Mesenchymal stem cell (in vitro differentiated cells and primary cell): ENCODE results near the gene KRT72.
A peak's percentile ranks its signal among the peaks of the same experiment; 100 is the strongest.

Experiments
- DNase-seq: peaks from one replicate; pipeline ENCODE4 v3.0.0-alpha.2; 2013
- H2AFZ ChIP-seq: one replicate; pipeline ENCODE4 v1.6.1; 2013; ENCODE audit warnings: low read depth, mild to moderate bottlenecking, control low read depth, inconsistent platforms, low read length, moderate library complexity
- H2AK5ac ChIP-seq: 2 replicates; pipeline ENCODE4 v1.6.1; 2013; ENCODE audit warnings: low read length, moderate library complexity, mild to moderate bottlenecking, inconsistent platforms; ENCODE audit not compliant: severe bottlenecking
- H2BK120ac ChIP-seq: one replicate; pipeline ENCODE4 v1.6.1; 2013; ENCODE audit warnings: low read depth, mild to moderate bottlenecking, inconsistent platforms, low read length, moderate library complexity
- H2BK12ac ChIP-seq, 2 experiments: one replicate each; pipeline ENCODE4 v1.6.1; 2013; ENCODE audit warnings: inconsistent platforms in 2 of 2, low read length in 2 of 2, mild to moderate bottlenecking in 2 of 2, moderate library complexity in 2 of 2, control low read depth in 1 of 2
- H2BK15ac ChIP-seq: one replicate; pipeline ENCODE4 v1.6.1; 2013; ENCODE audit warnings: mild to moderate bottlenecking, low read depth, inconsistent platforms; ENCODE audit not compliant: poor library complexity, severe bottlenecking
- H2BK5ac ChIP-seq: 2 replicates; pipeline ENCODE4 v1.6.1; 2013; ENCODE audit warnings: low read depth, mild to moderate bottlenecking, low read length, control low read depth, inconsistent platforms; ENCODE audit not compliant: poor library complexity, severe bottlenecking
- H3K14ac ChIP-seq, 2 experiments: one replicate each; pipeline ENCODE4 v1.6.1; 2013; ENCODE audit warnings: inconsistent platforms in 2 of 2, low read length in 2 of 2, control low read depth in 1 of 2, mild to moderate bottlenecking in 1 of 2, moderate library complexity in 1 of 2
- H3K18ac ChIP-seq, 2 experiments: one replicate each; pipeline ENCODE4 v1.6.1; 2013; ENCODE audit warnings: inconsistent platforms in 2 of 2, low read length in 2 of 2, control low read depth in 1 of 2, low read depth in 1 of 2, mild to moderate bottlenecking in 1 of 2
- H3K23ac ChIP-seq, 2 experiments: one replicate each; pipeline ENCODE4 v1.6.1; 2013; ENCODE audit warnings: inconsistent platforms in 2 of 2, low read length in 2 of 2, mild to moderate bottlenecking in 2 of 2, moderate library complexity in 2 of 2, control low read depth in 1 of 2
- H3K27ac ChIP-seq: 2 replicates; pipeline ENCODE4 v1.5.1; 2013; ENCODE audit warnings: mild to moderate bottlenecking, moderate library complexity, low read length, control low read depth, inconsistent platforms; ENCODE audit not compliant: poor library complexity, severe bottlenecking
- H3K27me3 ChIP-seq, 2 experiments: 2 replicates each; pipeline versions ENCODE4 v1.6.1 to v1.7.0; 2013; ENCODE audit warnings: low read length in 2 of 2, mild to moderate bottlenecking in 2 of 2, moderate library complexity in 2 of 2, control low read depth in 1 of 2, inconsistent platforms in 1 of 2; ENCODE audit not compliant: control insufficient read depth in 1 of 2, insufficient read depth in 1 of 2
- H3K36me3 ChIP-seq, 2 experiments: 2 replicates each; pipeline versions ENCODE4 v1.6.1 to v1.7.0; 2013; ENCODE audit warnings: low read length in 2 of 2, control low read depth in 1 of 2, inconsistent platforms in 1 of 2, low read depth in 1 of 2, mild to moderate bottlenecking in 1 of 2; ENCODE audit not compliant: insufficient read depth in 2 of 2, control insufficient read depth in 1 of 2
- H3K4ac ChIP-seq, 2 experiments: one replicate each; pipeline ENCODE4 v1.6.1; 2013; ENCODE audit warnings: inconsistent platforms in 2 of 2, low read length in 2 of 2, mild to moderate bottlenecking in 2 of 2, moderate library complexity in 2 of 2, control low read depth in 1 of 2, low read depth in 1 of 2
- H3K4me1 ChIP-seq: 2 replicates; pipeline ENCODE4 v1.6.1; 2013; ENCODE audit warnings: low read depth, low read length, control low read depth; ENCODE audit not compliant: control insufficient read depth, insufficient read depth
- H3K4me2 ChIP-seq: 2 replicates; pipeline ENCODE4 v1.6.1; 2013; ENCODE audit warnings: low read length, mild to moderate bottlenecking, inconsistent platforms; ENCODE audit not compliant: poor library complexity, severe bottlenecking
- H3K4me3 ChIP-seq, 2 experiments: 2 replicates each; pipeline versions ENCODE4 v1.5.1 to v1.7.0; 2013; ENCODE audit warnings: low read length in 2 of 2, mild to moderate bottlenecking in 2 of 2, control low read depth in 1 of 2, low read depth in 1 of 2; ENCODE audit not compliant: insufficient read depth in 1 of 2
- H3K79me1 ChIP-seq: replicated peaks from 2 replicates; pipeline ENCODE4 v1.6.1; 2013; ENCODE audit warnings: mild to moderate bottlenecking, control low read depth, low read length, inconsistent platforms; ENCODE audit not compliant: poor library complexity, severe bottlenecking
- H3K9ac ChIP-seq: 2 replicates; pipeline ENCODE4 v1.7.0; 2013; ENCODE audit warnings: mild to moderate bottlenecking, low read length, moderate library complexity
- H3K9me3 ChIP-seq: 2 replicates; pipeline ENCODE4 v1.7.0; 2013; ENCODE audit warnings: mild to moderate bottlenecking, low read length; ENCODE audit not compliant: control insufficient read depth
- H4K8ac ChIP-seq: one replicate; pipeline ENCODE4 v1.6.1; 2013; ENCODE audit warnings: inconsistent platforms, mild to moderate bottlenecking, low read length, moderate library complexity
- H4K91ac ChIP-seq: one replicate; pipeline ENCODE4 v1.6.1; 2013; ENCODE audit warnings: mild to moderate bottlenecking, low read length, inconsistent platforms
- WGBS: methylation state at CpG from one replicate; pipeline ENCODE4 v1.1.7; 2013; ENCODE audit warnings: mixed read lengths; 5-methylcytosine and 5-hydroxymethylcytosine counted together

KRT72 gene

DNA sequence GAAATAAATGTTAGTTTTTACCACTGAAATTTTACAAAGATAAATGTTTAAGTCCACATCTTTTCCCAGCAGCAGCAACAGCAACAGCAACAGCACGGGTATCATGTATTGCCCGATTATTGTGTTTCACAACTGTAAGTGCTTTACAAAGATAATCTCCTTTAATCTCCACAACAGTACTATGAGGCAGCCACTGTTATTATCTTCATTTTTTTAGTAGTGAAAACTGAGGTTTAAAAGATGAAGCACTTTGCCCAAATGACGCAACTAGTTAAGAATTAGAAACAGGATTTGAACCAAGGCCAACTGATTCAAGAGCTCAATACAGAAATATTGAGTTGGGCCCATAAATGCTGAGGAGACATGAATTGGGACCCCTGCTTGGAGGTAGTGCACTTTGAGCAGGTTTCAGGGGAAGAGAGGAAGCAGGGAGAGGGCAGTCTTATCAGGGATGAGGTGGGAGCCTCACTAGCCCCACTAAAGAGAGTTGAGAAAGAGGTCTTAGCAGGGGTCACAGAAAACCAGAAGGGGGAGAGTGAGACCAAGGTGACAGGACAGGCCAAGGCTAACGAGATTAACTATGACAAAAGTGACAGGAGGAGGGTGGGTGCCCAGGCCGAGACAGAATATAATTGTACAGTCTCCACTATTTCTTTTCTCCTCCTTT lies 35.5 kb upstream of the KRT72 start:
- Histone ChIP-seq H2BK12ac (no peak overlapping the region), H3K18ac (no peak overlapping the region), H2BK5ac (no peak overlapping the region), H3K23ac (peak overlapping the region in 1 of 2 experiments; percentile 64), H3K9ac (no peak overlapping the region), H3K4ac (no peak overlapping the region), H3K4me1 (no peaks in the 10 kb centered on the region), H3K79me1 (no peaks in the 10 kb centered on the region), H2AFZ (no peak overlapping the region), H3K27me3 (peaks cover 19 to 70% of the 10 kb centered on the region in 2 experiments), H3K27ac (no peak overlapping the region), H2BK120ac (no peak overlapping the region), H2BK15ac (no peak overlapping the region), H3K36me3 (no peaks in the 10 kb centered on the region), H3K4me3 (no peak overlapping the region), H3K9me3 (no peaks in the 10 kb centered on the region), H4K91ac (no peak overlapping the region), H3K14ac (no peak overlapping the region), H3K4me2 (no peak overlapping the region), H4K8ac (no peak overlapping the region), H2AK5ac (no peak overlapping the region)
- no peak for DNase-seq
- WGBS, result 70% methylated on average over 5 of the region's 5 CpGs

- Histone ChIP-seq H3K27me3 (peaks cover 14 to 70% of the 10 kb centered on the region in 2 experiments), H3K27ac (no peak overlapping the region)
Measured at GRCh38 chr12:52636189-52636588, 34.9 kb upstream of the KRT72 start.

DNA sequence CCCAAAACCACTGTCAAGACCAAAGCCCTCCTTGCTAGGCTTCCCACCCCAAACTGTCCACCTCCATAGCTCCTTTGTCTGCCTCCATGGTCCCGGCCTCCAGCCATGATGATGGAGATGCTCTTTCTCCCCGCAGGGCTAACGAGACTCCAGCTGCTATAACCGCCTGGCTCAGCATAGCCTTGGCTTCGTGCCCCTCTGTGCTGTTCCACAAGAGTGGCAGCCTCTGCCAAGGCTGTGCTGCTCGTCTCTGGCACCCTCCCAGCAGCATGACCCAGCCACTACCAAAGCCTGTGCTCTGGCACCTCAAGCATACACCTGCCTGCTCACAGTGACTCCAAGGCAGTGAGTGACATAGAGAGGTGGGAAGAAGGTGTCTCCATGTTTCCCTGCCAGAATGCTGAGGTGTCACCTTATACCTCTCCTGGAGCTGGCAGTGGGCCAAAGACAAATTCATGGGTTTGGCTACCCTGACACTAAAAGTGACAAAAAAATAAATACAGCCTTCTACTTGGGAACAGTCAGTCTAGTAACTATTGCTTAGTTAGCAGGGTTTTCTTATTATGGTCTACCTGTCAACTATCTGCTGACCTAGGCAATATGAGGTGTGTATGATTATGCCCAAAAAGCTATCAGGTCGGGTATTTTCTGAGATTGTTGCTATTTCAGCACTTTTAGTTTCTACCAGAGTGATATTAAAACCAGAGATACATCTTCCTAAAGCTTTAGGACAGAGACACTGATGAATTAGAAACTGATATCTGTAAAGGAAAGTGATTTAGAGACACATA lies 33.2 kb upstream of the KRT72 start:
- H3K4me1 ChIP-seq, result no peaks in the 10 kb centered on the region
- no peak overlapping the region for H3K4me3 ChIP-seq
- H3K4me2 ChIP-seq, result no peak overlapping the region
- H2BK120ac ChIP-seq, result no peak overlapping the region
- H3K36me3 ChIP-seq, result no peaks in the 10 kb centered on the region
- 70% methylated on average over 5 of the region's 7 CpGs for WGBS
- no peak overlapping the region for H2BK15ac ChIP-seq
- no peak overlapping the region for H2AFZ ChIP-seq
- no peak overlapping the region for H2BK5ac ChIP-seq
- no peak overlapping the region for H2AK5ac ChIP-seq
- H3K4ac ChIP-seq, result no peak overlapping the region
- H3K18ac ChIP-seq, result no peak overlapping the region
- H3K27me3 ChIP-seq, result peaks cover 13 to 75% of the 10 kb centered on the region in 2 experiments
- H4K91ac ChIP-seq, result no peak overlapping the region
- no peak overlapping the region for H2BK12ac ChIP-seq
- DNase-seq, result no peak
- no peaks in the 10 kb centered on the region for H3K79me1 ChIP-seq
- H3K14ac ChIP-seq, result no peak overlapping the region
- H3K23ac ChIP-seq, result no peak overlapping the region
- H3K9ac ChIP-seq, result no peak overlapping the region
- H4K8ac ChIP-seq, result no peak overlapping the region
- H3K27ac ChIP-seq, result no peak overlapping the region
- no peaks in the 10 kb centered on the region for H3K9me3 ChIP-seq

More at GRCh38 chr12:52636189-52636588, 34.9 kb upstream of the KRT72 start:
- H2BK12ac ChIP-seq, result no peak overlapping the region
- no peak overlapping the region for H2BK120ac ChIP-seq
- 73% methylated on average over 4 of the region's 6 CpGs for WGBS
- H3K4me1 ChIP-seq, result no peaks in the 10 kb centered on the region
- no peak overlapping the region for H3K14ac ChIP-seq
- no peak overlapping the region for H2BK5ac ChIP-seq
- H3K23ac ChIP-seq, result no peak overlapping the region
- H3K18ac ChIP-seq, result no peak overlapping the region
- H4K8ac ChIP-seq, result no peak overlapping the region
- H3K36me3 ChIP-seq, result no peaks in the 10 kb centered on the region
- no peak overlapping the region for H3K4me3 ChIP-seq
- no peak overlapping the region for H2AK5ac ChIP-seq
- H4K91ac ChIP-seq, result no peak overlapping the region
- H3K9me3 ChIP-seq, result no peaks in the 10 kb centered on the region
- no peak overlapping the region for H2AFZ ChIP-seq
- H3K9ac ChIP-seq, result no peak overlapping the region
- no peaks in the 10 kb centered on the region for H3K79me1 ChIP-seq
- no peak overlapping the region for H3K4me2 ChIP-seq
- DNase-seq, result no peak
- H2BK15ac ChIP-seq, result no peak overlapping the region
- no peak overlapping the region for H3K4ac ChIP-seq

GRCh38 chr12:52633383-52633782 lies 32.1 kb upstream of the KRT72 start:
- H3K4me1 ChIP-seq, result no peaks in the 10 kb centered on the region
- H3K9ac ChIP-seq, result no peak overlapping the region
- no peaks in the 10 kb centered on the region for H3K79me1 ChIP-seq
- H3K4me2 ChIP-seq, result no peak overlapping the region
- no peaks in the 10 kb centered on the region for H3K9me3 ChIP-seq
- H2BK120ac ChIP-seq, result no peak overlapping the region
- H3K4ac ChIP-seq, result no peak overlapping the region
- H2AFZ ChIP-seq, result no peak overlapping the region
- no peak overlapping the region for H3K23ac ChIP-seq
- no peak overlapping the region for H3K27ac ChIP-seq
- H4K8ac ChIP-seq, result no peak overlapping the region
- H2BK15ac ChIP-seq, result no peak overlapping the region
- no peak for DNase-seq
- no peak overlapping the region for H2AK5ac ChIP-seq
- no peaks in the 10 kb centered on the region for H3K36me3 ChIP-seq
- no peak overlapping the region for H3K18ac ChIP-seq
- no peak overlapping the region for H3K14ac ChIP-seq
- H3K4me3 ChIP-seq, result no peak overlapping the region
- H3K27me3 ChIP-seq, result peaks cover 20 to 77% of the 10 kb centered on the region in 2 experiments
- H4K91ac ChIP-seq, result no peak overlapping the region
- no peak overlapping the region for H2BK5ac ChIP-seq
- WGBS, result 57% methylated on average over 4 of the region's 4 CpGs
- H2BK12ac ChIP-seq, result no peak overlapping the region
